ENCODE data around the gene TMC5.
"Not testable (repeated sequence)": the region's sequence is repeated elsewhere in the genome, so short reads cannot be mapped to it uniquely, and the experiment has no call there.

The TMC5 gene

DNA sequence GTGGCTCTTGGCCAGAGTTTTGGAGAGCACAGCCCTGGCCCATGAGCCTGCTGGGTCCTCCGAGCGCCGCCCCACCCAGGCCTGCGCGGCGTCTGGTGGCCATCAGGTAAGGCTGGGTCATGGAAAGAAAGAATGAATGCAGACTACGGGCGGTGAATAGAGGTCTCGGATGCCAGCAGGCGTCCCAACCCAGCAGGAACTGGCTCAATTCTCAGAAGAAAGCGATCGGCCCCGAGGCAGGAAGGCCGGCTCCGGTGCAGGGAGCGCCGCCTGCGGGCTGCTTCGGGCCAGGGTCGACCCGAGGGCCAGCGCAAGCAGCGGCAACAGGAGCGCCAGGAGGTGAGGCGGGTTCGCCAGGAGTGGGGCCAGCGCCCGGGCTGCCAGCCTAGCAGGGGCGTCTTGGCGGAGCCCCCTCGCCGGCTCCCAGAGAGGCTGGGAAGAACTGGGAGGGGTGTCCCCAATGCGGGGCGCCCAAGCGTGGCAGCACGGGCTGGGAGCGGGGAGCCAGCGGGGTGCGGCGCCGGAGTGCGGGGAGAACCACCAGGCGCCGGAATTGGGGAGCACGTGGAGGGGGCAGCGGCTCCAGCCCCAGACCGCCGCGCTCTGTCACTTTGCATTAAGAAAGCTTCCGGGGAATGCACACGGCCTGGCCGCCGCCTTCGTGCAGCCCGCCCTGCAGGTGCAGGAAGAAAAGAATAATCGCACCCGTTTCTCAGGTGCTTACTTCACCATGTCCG is 7.1 kb upstream of the TMC5 start:
- peak in 1 of 2 donors; percentile 13 for DNase-seq

GRCh38 chr16:19411298-19411697 is 6.4 kb upstream of the TMC5 start:
- DNase-seq: no peak

GRCh38 chr16:19412055-19412454 is 5.6 kb upstream of the TMC5 start:
- not testable (repeated sequence) for DNase-seq

DNA sequence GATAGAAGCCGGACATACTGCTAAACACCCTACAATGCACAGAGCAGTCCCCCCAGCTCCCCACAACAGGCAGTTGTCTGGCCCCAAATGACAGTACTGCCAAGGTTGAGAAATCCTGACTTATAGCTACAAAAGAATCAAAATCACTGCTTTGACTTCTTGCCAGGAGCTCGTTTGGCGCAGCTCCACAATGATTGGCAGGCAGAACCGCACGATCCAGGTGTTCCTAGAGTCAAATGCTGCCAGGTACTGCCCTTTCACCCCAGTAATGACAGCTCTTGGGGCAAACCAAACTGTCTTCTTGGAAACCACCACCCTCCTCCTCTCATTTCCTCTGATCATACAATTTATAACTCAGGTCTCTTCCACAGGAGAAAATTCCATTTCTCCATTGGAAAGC is 2.2 kb upstream of the TMC5 start:
- no peak for DNase-seq

DNA sequence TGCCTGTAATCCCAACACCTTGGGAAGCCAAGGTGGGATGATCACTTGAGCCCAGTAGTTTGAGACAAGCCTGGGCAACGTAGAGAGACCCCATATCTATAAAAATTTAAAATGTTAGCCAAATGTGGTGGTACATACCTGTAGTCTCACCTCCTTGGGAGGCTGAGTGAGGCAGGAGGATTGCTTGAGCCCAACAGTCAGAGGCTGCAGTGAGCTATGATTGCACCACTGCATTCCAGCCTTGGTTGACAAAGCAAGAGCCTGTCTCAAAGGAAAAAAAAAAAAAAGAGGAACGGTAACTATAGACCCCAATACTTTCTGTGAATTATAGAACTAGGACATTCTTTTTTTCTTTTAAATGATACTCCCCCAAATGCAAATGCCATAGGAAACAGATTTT is 1.8 kb upstream of the TMC5 start:
- DNase-seq: no peak

- DNase-seq: no peak
Measured at GRCh38 chr16:19418200-19418599, 517 bp downstream of the TMC5 start.

GRCh38 chr16:19419698-19420075 is 2.0 kb downstream of the TMC5 start:
- DNase-seq: no peak

DNA sequence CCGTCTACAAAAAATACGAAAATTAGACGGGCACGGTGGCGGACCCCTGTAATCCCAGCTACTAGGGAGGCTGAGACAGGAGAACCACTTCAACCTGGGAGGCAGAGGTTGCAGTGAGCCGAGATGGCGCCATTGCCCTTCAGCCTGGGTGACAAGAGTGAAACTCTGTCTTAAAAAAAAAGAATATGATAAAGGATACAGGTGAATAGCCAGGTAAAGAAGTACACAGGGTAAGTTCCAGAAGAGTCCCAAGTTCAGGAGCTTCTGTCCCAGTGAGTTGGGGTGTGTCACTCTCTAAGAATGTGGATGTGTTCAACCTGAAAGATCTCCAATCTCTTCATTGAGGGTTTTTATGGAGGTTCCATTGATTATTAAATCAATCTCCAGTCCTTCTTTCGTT is 6.8 kb downstream of the TMC5 start:
- DNase-seq: no peak

- no peak for DNase-seq
Measured at GRCh38 chr16:19430345-19430744, 12.7 kb downstream of the TMC5 start.

DNA sequence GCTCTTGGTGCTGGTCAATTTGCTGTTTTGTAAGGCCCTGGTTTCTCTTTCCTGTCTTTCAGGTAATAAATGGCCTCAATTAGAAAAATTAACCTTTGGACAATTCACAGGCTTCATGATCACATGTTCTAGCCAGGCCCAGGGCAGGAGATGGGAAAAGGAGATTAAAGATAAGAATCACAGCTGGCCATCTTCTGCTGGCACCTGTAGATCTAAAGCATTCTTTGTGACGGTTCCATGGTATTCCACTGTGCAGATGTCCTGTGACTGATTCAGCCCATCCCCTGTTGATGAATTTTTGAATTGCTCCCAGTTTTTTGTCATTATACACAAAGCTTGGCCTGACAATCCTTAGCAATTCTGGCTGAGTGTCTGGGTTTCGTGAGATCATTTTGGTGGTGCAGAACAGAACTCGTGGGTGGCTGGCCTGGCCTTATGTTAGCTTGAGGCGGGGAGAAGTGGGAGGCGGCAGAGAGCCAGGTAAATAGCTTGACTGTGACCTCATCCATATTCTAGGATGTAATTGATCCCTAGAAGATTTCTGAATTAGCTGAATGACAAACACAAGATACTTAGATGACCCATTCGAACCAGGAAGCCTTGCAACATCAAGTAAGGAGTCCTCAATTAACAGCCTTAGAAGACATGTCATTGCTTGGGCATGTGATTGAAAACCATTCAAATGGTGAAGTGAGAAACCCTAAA is 14.1 kb downstream of the TMC5 start:
- no peak for DNase-seq

DNA sequence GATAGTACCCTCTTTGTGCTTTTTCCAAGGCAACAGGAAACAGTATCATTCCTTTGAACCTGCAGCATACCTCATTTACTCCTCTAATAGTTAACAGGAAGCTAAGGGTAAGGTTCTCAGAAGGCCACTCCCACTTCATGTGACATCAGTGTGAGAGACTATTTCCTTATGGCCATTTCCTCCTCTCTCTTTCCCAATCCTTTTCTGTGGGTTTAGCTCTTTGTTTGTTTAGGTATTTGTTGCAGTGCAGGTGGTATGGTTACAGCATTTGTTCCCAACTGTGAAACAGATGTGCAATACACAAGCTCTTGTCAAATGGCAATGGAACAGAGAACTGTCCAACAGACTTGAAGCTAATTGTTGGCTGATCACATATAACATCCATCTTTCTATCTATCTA is 14.7 kb downstream of the TMC5 start:
- no peak for DNase-seq

- no peak for DNase-seq
Measured at GRCh38 chr16:19434584-19434983, 16.9 kb downstream of the TMC5 start.

- no peak for DNase-seq
Measured at GRCh38 chr16:19436540-19436939, 18.9 kb downstream of the TMC5 start.

DNA sequence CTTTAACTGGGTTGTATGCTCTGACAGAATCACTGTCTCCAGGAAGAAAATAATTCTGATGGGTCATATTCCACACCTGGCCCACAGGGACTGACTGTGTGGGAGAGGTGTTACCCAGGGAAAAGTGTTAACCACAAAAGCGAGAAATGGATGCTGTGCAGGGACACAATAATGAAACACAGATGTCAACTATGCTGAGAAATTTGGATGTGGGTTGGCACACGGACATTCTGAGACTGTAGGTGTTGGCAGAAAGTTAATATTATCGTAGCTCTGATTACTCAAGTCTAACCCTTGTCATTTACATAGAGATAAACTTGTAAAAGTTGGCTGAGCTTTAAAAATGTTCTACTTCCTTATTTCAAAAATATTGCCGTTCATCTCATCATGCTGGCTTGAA is 19.6 kb downstream of the TMC5 start:
- no peak for DNase-seq

DNA sequence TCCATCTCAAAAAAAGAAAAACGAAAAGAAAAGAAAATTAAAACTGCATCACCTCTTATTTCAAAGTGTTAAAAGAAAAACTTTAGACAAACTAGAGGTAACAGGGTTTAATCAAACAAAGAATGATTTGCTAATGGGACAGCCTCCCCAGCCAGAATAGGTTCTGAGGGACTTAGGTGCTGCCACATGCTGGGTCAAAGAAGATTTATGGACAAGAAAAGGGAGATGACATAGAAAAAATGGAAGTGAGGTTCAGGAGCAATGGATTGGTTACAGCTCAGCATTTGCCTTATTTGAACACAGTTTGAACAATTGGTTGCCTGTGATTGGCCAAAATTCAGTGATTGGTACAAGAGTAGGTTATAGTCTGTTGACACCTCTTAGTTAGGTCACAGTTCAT is 21.1 kb downstream of the TMC5 start:
- no peak for DNase-seq

DNA sequence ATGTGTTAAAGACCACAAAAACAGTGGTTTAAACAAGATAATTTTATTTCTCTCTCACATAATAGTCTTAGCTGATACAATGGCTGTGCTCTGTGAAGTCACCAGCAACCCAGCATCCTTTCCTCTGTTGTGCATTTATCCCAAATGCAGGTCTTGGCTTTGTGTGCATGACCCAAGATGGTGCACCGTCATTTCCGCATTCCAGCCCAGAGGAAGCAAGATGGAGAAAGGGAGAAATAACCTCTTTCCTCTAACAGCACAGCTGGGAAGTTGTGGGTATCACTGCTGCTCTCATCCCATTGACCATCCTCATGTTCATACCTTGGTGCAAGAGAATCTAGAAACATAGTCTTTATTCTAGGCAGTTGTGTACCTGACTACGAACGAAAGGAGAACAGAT is 21.8 kb downstream of the TMC5 start:
- DNase-seq: no peak

- no peak for DNase-seq
Measured at GRCh38 chr16:19443659-19444058, 26.0 kb downstream of the TMC5 start.

DNA sequence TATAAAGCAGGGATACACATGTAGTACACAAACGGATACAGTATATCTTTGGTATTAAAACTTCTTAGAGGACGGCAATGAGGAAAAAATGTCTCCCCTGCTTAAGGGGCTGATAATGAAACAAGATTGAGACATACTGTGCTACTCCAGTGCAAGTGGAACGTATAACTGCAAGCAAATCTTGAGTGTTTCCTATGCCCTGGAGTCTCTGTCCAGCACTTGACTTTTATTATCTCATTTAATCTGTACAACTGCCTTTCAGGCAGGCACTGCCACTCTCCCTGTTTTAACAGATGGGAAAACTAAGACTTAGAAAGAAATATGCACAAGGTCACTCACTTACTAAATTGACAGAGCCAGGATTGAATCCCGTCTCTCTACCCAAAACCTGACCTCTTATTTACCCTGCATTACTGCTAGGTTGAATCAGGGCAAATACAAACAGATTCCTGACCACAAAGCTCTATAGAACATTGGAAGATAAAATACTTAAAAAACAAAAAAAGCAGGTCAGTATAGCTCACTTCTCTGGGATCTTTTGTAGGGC is 28.7 kb downstream of the TMC5 start:
- no peak for DNase-seq

DNA sequence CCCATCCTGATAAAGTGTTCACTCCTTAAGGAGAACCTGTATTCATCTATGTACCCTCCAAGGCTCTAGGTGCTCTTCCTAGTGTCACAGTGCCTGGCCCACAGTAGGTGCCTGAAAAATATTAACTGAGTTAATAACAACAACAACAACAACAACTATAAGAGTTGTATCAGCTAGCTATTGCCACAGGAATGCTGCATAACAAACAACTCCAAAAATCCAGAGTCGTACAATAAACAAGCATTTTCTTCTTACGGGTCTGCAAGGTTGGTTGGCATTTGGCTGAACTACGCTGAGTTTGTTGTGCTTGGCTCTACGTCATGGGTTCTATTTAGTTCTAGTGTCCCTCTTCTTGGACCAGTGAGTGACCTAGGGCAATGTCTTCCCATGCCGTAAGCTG is 29.2 kb downstream of the TMC5 start:
- no peak for DNase-seq

DNA sequence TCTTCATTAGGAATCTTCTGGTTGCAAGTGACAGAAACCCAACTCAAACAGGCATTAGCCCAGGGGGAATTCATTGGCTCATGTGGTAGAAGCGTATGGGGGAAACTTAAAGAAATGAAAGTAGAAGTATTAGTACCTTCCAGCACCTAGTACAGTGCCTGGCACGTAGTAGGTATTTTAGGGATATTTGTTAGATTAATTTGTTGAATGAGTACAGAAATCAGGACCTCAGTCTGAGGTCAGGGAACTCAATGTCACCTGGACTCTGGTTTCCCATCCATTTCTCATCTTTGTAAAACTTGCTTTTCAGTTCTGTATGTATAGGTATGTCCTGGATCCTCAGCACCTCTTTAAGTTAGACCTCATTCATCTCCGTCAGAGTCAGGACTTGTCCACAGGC is 32.5 kb downstream of the TMC5 start:
- DNase-seq: no peak

GRCh38 chr16:19458722-19459379 is 41.2 kb downstream of the TMC5 start:
- DNase-seq: no peak

GRCh38 chr16:19460397-19460796 is 42.7 kb downstream of the TMC5 start:
- no peak for DNase-seq

- DNase-seq: no peak
Measured at GRCh38 chr16:19463468-19464315, 46.0 kb downstream of the TMC5 start.

Data from stimulated activated CD4-positive, alpha-beta T cell treated with anti-CD3 and anti-CD28 coated beads, Interleukin-2, amount 100 ng/mL, for 24 hours (primary cell).